IMR-90 (cell line): Measurements from ENCODE around the gene SERPING1. TPM values are rescaled to one million over a fixed set of nuclear protein-coding genes. Genes with fewer than 3 reads are reported as not detected.

ENCODE experiments used
- ATAC-seq: fragments of 200-7000 bp; cut with Tn5 transposase; 2 replicates; pipeline ENCODE4 v1.9.1; 2020; ENCODE audit warnings: low read depth, mild to moderate bottlenecking, moderate library complexity
- BruUV-seq: library from RNA; stranded (reverse); fragments of 400-500 nt; replicated peaks from 2 replicates; lab custom pipeline; 2021; lab: Mats Ljungman, UMichigan
- CTCF ChIA-PET: fragments of 300-600 bp; formaldehyde crosslinking; extraction: SDS; loops from one replicate; lab custom pipeline; 2021; ENCODE audit warnings: antibody characterized with exemption; lab: Yijun Ruan, JAX
- POLR2A ChIA-PET: fragments of 300-600 bp; sonication (Branson Sonifier 250); formaldehyde crosslinking; loops from one replicate; lab custom pipeline; 2022; ENCODE audit warnings: antibody characterized with exemption; ENCODE audit not compliant: unreplicated experiment; lab: Charles Lee
- DNase-seq: peaks from one replicate; pipeline ENCODE4 v3.0.0; 2013
- H2AFZ ChIP-seq: replicated peaks from 2 replicates; pipeline ENCODE3; 2013; ENCODE audit warnings: low read length, mild to moderate bottlenecking; ENCODE audit not compliant: poor library complexity
- H2AK5ac ChIP-seq: 2 replicates; pipeline ENCODE4 v1.6.1; 2013; ENCODE audit warnings: low read depth, low read length, inconsistent platforms
- H2AK9ac ChIP-seq: replicated peaks from 2 replicates; pipeline ENCODE3; 2013; ENCODE audit warnings: mild to moderate bottlenecking, low read depth, low read length, moderate library complexity; ENCODE audit not compliant: poor library complexity
- H2BK120ac ChIP-seq: 2 replicates; pipeline ENCODE4 v1.6.1; 2013; ENCODE audit warnings: low read depth, low read length, inconsistent platforms
- H2BK15ac ChIP-seq: 3 replicates; pipeline ENCODE4 v1.6.1; 2013; ENCODE audit warnings: low read depth, low read length, inconsistent platforms
- H2BK20ac ChIP-seq: 2 replicates; pipeline ENCODE4 v1.6.1; 2013; ENCODE audit warnings: low read depth, mild to moderate bottlenecking, inconsistent platforms, low read length, moderate library complexity
- H2BK5ac ChIP-seq: 2 replicates; pipeline ENCODE4 v1.6.1; 2013; ENCODE audit warnings: mild to moderate bottlenecking, low read depth, low read length, inconsistent platforms; ENCODE audit not compliant: poor library complexity, severe bottlenecking
- H3K14ac ChIP-seq: replicated peaks from 2 replicates; pipeline ENCODE4 v1.6.1; 2013; ENCODE audit warnings: low read depth, low read length, inconsistent platforms
- H3K18ac ChIP-seq: 2 replicates; pipeline ENCODE4 v1.6.1; 2013; ENCODE audit warnings: low read depth, low read length, control low read depth
- H3K23ac ChIP-seq: 2 replicates; pipeline ENCODE4 v1.6.1; 2013; ENCODE audit warnings: low read depth, low read length, inconsistent platforms
- H3K27ac ChIP-seq: 2 replicates; pipeline ENCODE4 v1.5.1; 2013; ENCODE audit warnings: mild to moderate bottlenecking, control low read depth, low read length; ENCODE audit not compliant: insufficient read depth
- H3K27me3 ChIP-seq: 2 replicates; pipeline ENCODE4 v1.6.1; 2013; ENCODE audit warnings: low read length; ENCODE audit not compliant: control insufficient read depth, insufficient read depth
- H3K36me3 ChIP-seq: 2 replicates; pipeline ENCODE4 v1.6.1; 2013; ENCODE audit warnings: low read length, mixed read lengths; ENCODE audit not compliant: control insufficient read depth, insufficient read depth
- H3K4ac ChIP-seq: 2 replicates; pipeline ENCODE4 v1.6.1; 2013; ENCODE audit warnings: low read depth, low read length, inconsistent platforms
- H3K4me1 ChIP-seq: 2 replicates; pipeline ENCODE4 v1.6.1; 2013; ENCODE audit warnings: low read length, mixed read lengths; ENCODE audit not compliant: control insufficient read depth, insufficient read depth
- H3K4me2 ChIP-seq: 2 replicates; pipeline ENCODE4 v1.6.1; 2013; ENCODE audit warnings: low read depth, mild to moderate bottlenecking, control low read depth, low read length, moderate library complexity
- H3K4me3 ChIP-seq: 2 replicates; pipeline ENCODE4 v1.5.1; 2013; ENCODE audit warnings: low read depth, mild to moderate bottlenecking, control low read depth, low read length, moderate library complexity; ENCODE audit not compliant: insufficient read depth
- H3K56ac ChIP-seq: 2 replicates; pipeline ENCODE4 v1.6.1; 2013; ENCODE audit warnings: low read length, inconsistent platforms; ENCODE audit not compliant: insufficient read depth; ENCODE audit errors: extremely low read depth
- H3K79me1 ChIP-seq, 2 experiments: 2 replicates each; pipeline ENCODE4 v1.6.1; 2013; ENCODE audit warnings: low read length in 2 of 2, inconsistent platforms in 1 of 2, low read depth in 1 of 2
- H3K9ac ChIP-seq: 2 replicates; pipeline ENCODE4 v1.6.1; 2013; ENCODE audit warnings: low read depth, low read length, control low read depth
- H3K9me1 ChIP-seq: 2 replicates; pipeline ENCODE4 v1.6.1; 2013; ENCODE audit warnings: low read length, inconsistent platforms; ENCODE audit not compliant: insufficient read depth
- H3K9me3 ChIP-seq: 2 replicates; pipeline ENCODE4 v1.6.1; 2013; ENCODE audit warnings: low read length; ENCODE audit not compliant: control insufficient read depth, insufficient read depth
- H4K20me1 ChIP-seq: 2 replicates; pipeline ENCODE4 v1.6.1; 2013; ENCODE audit warnings: low read length, inconsistent platforms; ENCODE audit not compliant: insufficient read depth
- H4K5ac ChIP-seq: 2 replicates; pipeline ENCODE4 v1.6.1; 2013; ENCODE audit warnings: mild to moderate bottlenecking, low read depth, low read length, control low read depth
- H4K8ac ChIP-seq, 2 experiments: 2 replicates each; pipeline ENCODE4 v1.6.1; 2013; ENCODE audit warnings: low read depth in 2 of 2, low read length in 2 of 2, control low read depth in 1 of 2, inconsistent platforms in 1 of 2
- H4K91ac ChIP-seq: 2 replicates; pipeline ENCODE4 v1.6.1; 2013; ENCODE audit warnings: low read depth, low read length, inconsistent platforms; ENCODE audit not compliant: insufficient read depth
- MXI1 ChIP-seq: IDR thresholded peaks from 2 replicates; pipeline ENCODE4 v1.6.1; 2012; ENCODE audit warnings: low read depth, mild to moderate bottlenecking, low read length, moderate library complexity, borderline replicate concordance
- RAD21 ChIP-seq: IDR thresholded peaks from 2 replicates; pipeline ENCODE4 v1.6.1; 2012; ENCODE audit warnings: low read length, improper control_type of control experiment
- WGBS, 2 experiments: methylation state at CpG; one replicate each; pipeline versions ENCODE4 v1.1.5 to v1.1.7; 2013; ENCODE audit warnings: missing lambda C conversion rate in 2 of 2; ENCODE audit not compliant: insufficient read length in 1 of 2; ENCODE audit errors: extremely low coverage in 2 of 2; 5-methylcytosine and 5-hydroxymethylcytosine counted together
- dilution Hi-C: fragments of 300-500 bp; cut with HindIII; formaldehyde crosslinking; loops from one replicate; pipeline ENCODE4 v1.14.3; 2018; ENCODE audit warnings: low sequenced_read_pairs; ENCODE audit not compliant: unreplicated experiment
- in situ Hi-C: fragments of 300-500 bp; cut with MboI; formaldehyde crosslinking; loops from 3 replicates; pipeline ENCODE4 v1.14.3; 2019; ENCODE audit warnings: low sequenced_read_pairs, inconsistent platforms, mixed read lengths
- intact Hi-C: fragments of 100-400 bp; cut with micrococcal nuclease; formaldehyde crosslinking; loops from 2 replicates; pipeline ENCODE4 v1.10.0; 2022
- polyA plus RNA-seq, 3 experiments: library from polyadenylated mRNA; depleted of rRNA; stranded (reverse); fragments of >200 nt; gene quantifications; 2 replicates each; pipeline ENCODE4 v1.2.3, GENCODE V29; 2012; ENCODE audit warnings: low replicate concordance in 1 of 3
- total RNA-seq: library from RNA; depleted of rRNA; stranded (reverse); fragments of >200 nt; gene quantifications from 2 replicates; pipeline ENCODE4 v1.2.3, GENCODE V29; 2012

Gene SERPING1
- total and polyA plus RNA-seq, 2 of the 4 experiments (the other 2 are of a cell fraction): 2.0 to 30.7 TPM

GRCh38 chr11:57638811-57639320 is 41.4 kb downstream of the SERPING1 start:
- Histone ChIP-seq H3K4me2 (peak overlapping the region; percentile 81), H3K27ac (peak overlapping the region; percentile 97), H3K56ac (peak overlapping the region; percentile 96), H3K23ac (peak overlapping the region; percentile 100), H2BK5ac (peak overlapping the region; percentile 98), H3K9ac (peak overlapping the region; percentile 100), H3K4me1 (peaks cover 14% of the 10 kb centered on the region), H3K27me3 (peaks cover 7% of the 10 kb centered on the region), H4K8ac (peak overlapping the region; percentile 90 to 97), H2BK120ac (peak overlapping the region; percentile 89), H2AK9ac (peak overlapping the region; percentile 100), H2AFZ (peak overlapping the region; percentile 99), H2BK15ac (peak overlapping the region; percentile 96; the same call in 2 of the 3 replicates), H4K5ac (peak overlapping the region; percentile 96), H3K79me1 (peaks cover 23 to 56% of the 10 kb centered on the region in 2 experiments), H3K9me1 (peaks cover 14% of the 10 kb centered on the region), H3K9me3 (no peaks in the 10 kb centered on the region), H3K4ac (peak overlapping the region; percentile 100), H2BK20ac (no peak overlapping the region), H3K36me3 (peaks cover 1% of the 10 kb centered on the region; the same call in 1 of the 2 replicates), H4K91ac (peak overlapping the region; percentile 100), H3K14ac (peak overlapping the region; percentile 100), H3K18ac (peak overlapping the region; percentile 95), H3K4me3 (peak overlapping the region; percentile 96), H4K20me1 (peaks cover 48% of the 10 kb centered on the region), H2AK5ac (peak overlapping the region; percentile 98)
- ChIA-PET POLR2A (no interaction called here), CTCF (interaction anchor here (0.6 to 3.3 kb wide), 3 partner anchors 71 to 146 kb away, joined by 3 to 34 read pairs (median 4); partner anchors contain the start of gene UBE2L6)
- TF ChIP-seq MXI1 (peak; percentile 15; the same call in 1 of the 2 replicates), RAD21 (no peak)
- BruUV-seq: no TSS peak
- intact Hi-C loops (no loop called here), in situ Hi-C loops (no loop called here), dilution Hi-C loops (no loop called here)
- ATAC-seq: 0 out of 2 replicates have a peak, but pooled peaks have one; percentile 1
- 0% methylated on average over 1 of the region's 19 CpGs; no CpG with 5 or more reads in 1 of the 2 experiments for WGBS, 2 experiments
- DNase-seq: no peak
